Muscle layer of colon (tissue), 2 donors: ENCODE measurements around the gene TRIM50.
"Not testable (repeated sequence)": the region's sequence is repeated elsewhere in the genome, so short reads cannot be mapped to it uniquely, and the experiment has no call there.

Experiments
- H3K27ac ChIP-seq: one replicate; pipeline ENCODE4 v1.7.0; 2013; ENCODE audit warnings: low read depth, mild to moderate bottlenecking, low read length, moderate library complexity
- H3K27me3 ChIP-seq, 2 donors: one replicate each; pipeline ENCODE4 v1.7.0; 2013; ENCODE audit warnings: low read length in 2 of 2, mild to moderate bottlenecking in 2 of 2; ENCODE audit not compliant: insufficient read depth in 2 of 2, control insufficient read depth in 1 of 2
- H3K36me3 ChIP-seq: one replicate; pipeline ENCODE4 v1.7.0; 2013; ENCODE audit warnings: mild to moderate bottlenecking, low read length; ENCODE audit not compliant: insufficient read depth
- H3K4me1 ChIP-seq: one replicate; pipeline ENCODE4 v1.7.0; 2013; ENCODE audit warnings: mild to moderate bottlenecking, low read length; ENCODE audit not compliant: insufficient read depth
- H3K4me3 ChIP-seq, 2 donors: one replicate each; pipeline ENCODE4 v1.7.0; 2013; ENCODE audit warnings: low read length in 2 of 2, low read depth in 1 of 2, mild to moderate bottlenecking in 1 of 2, moderate library complexity in 1 of 2
- H3K9ac ChIP-seq: one replicate; pipeline ENCODE4 v1.7.0; 2013; ENCODE audit warnings: low read length
- H3K9me3 ChIP-seq: one replicate; pipeline ENCODE4 v1.7.0; 2013; ENCODE audit warnings: mild to moderate bottlenecking, low read length
- donor health status: abdominal sarcoma.
- donor health status: Adenocarcinoma of cecum.

Gene TRIM50

DNA sequence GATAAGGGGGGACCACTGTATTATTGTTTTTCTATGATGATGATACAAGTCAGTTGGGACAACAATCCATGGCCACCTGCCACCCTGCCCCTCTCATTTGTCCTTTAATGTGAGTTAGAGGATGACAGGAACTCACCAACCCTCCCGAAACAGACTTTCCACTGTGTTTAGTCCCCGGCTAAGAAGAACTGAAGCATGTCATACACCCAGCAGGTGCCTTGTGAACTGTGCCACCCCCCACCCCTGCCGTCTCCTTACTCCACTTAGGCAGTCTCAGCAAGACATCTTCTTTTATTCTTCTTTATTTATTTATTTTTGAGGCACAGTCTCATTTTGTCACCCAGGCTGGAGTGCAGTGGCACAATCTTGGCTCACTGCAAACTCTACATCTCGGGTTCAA lies 60.1 kb downstream of the TRIM50 start:
- H3K4me3 ChIP-seq, H3K36me3 ChIP-seq, H3K9ac ChIP-seq, H3K4me1 ChIP-seq, H3K27ac ChIP-seq, H3K27me3 ChIP-seq, H3K9me3 ChIP-seq: not testable (repeated sequence)

DNA sequence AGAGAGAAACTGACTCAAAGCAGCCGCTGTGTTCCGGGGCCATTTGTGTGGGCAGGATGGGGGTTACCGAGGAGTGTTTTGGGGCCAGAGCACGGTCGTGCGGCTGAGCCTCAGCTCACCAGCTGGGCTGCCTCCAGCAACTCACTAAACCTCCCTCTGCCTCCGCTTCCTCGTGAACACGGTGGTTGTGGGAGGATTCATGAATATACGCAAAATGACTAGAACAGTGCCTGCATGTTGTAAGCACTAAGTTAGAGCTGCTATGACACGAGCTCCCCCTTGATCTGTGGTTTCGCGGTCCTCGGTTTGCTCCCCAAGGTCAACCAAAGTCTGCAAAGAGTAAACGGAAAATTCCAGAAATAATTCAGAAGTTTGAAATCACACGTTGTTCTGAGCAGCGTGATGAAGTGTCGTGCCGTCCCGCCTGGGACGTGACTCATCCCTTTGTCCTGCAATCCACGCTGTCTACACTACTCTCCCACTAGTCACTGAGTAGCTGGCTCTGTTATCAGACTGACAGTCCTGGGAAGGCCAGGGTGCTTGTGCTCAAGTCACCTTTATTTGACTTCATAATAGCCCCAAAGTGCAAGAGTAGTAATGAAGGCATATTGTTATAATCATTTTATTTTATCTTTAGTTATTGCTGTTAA lies 61.0 kb downstream of the TRIM50 start:
- not testable (repeated sequence) for H3K4me1 ChIP-seq, H3K36me3 ChIP-seq, H3K27me3 ChIP-seq, H3K9me3 ChIP-seq, H3K9ac ChIP-seq, H3K27ac ChIP-seq, H3K4me3 ChIP-seq
